HepG2 (cell line): ENCODE results near the gene DNAJC2. TPM values are rescaled to one million over a fixed set of nuclear protein-coding genes. Genes with fewer than 3 reads are reported as not detected.

ENCODE experiments used
- ATAC-seq: fragments of 200-7000 bp; cut with Tn5 transposase; 3 replicates; pipeline ENCODE4 v1.9.1; 2020; ENCODE audit warnings: mild to moderate bottlenecking, moderate library complexity
- BruUV-seq: library from RNA; stranded (reverse); fragments of 400-500 nt; replicated peaks from 2 replicates; lab custom pipeline; 2021; lab: Mats Ljungman, UMichigan
- CTCF ChIA-PET: fragments of 300-600 bp; formaldehyde crosslinking; extraction: SDS; loops from one replicate; lab custom pipeline; 2021; ENCODE audit warnings: low total read pairs, inconsistent platforms, low intra/inter-chr PET ratio; lab: Yijun Ruan, JAX
- POLR2A ChIA-PET: fragments of 350-600 bp; sonication (Branson Sonifier 250); formaldehyde crosslinking; loops from one replicate; lab custom pipeline; 2020; ENCODE audit warnings: antibody characterized with exemption, inconsistent platforms; lab: Yijun Ruan, JAX
- DNase-seq: peaks from one replicate; pipeline ENCODE4 v3.0.0-alpha.2; 2015; ENCODE audit warnings: low spot score
- FAIRE-seq: peaks from 3 replicates; lab custom pipeline; 2011; peaks lifted over from hg19 to GRCh38; lab: Jason Lieb, UNC
- H2AFZ ChIP-seq: one replicate; pipeline ENCODE4 v1.6.1; 2011; ENCODE audit warnings: low read length, inconsistent platforms
- H3K27ac ChIP-seq: fragments of 300-600 bp; 3 replicates; pipeline ENCODE4 v1.8.0; 2011; ENCODE audit warnings: mixed run types, mild to moderate bottlenecking, mixed read lengths, low read length, inconsistent platforms; ENCODE audit not compliant: insufficient read depth; ENCODE audit errors: extremely low read length
- H3K27me3 ChIP-seq, 2 experiments: fragments of 200-600 bp in 1 of 2; 2 replicates in 1 of 2; 3 replicates in 1 of 2; pipeline versions ENCODE4 v1.6.0 to v1.8.0; 2011; ENCODE audit warnings: low read length in 2 of 2, mild to moderate bottlenecking in 2 of 2, moderate library complexity in 2 of 2, inconsistent platforms in 1 of 2; ENCODE audit not compliant: insufficient read depth in 2 of 2, control insufficient read depth in 1 of 2
- H3K36me3 ChIP-seq, 2 experiments: fragments of 200-600 bp in 1 of 2; replicated peaks in 1 of 2; 2 replicates in 1 of 2; 3 replicates in 1 of 2; pipeline versions ENCODE4 v1.5.1 to v1.8.0; 2011; ENCODE audit warnings: low read length in 2 of 2, inconsistent platforms in 1 of 2; ENCODE audit not compliant: insufficient read depth in 2 of 2, control insufficient read depth in 1 of 2
- H3K4me1 ChIP-seq: 2 replicates; pipeline ENCODE4 v1.5.1; 2012; ENCODE audit warnings: low read length, inconsistent platforms; ENCODE audit not compliant: insufficient read depth
- H3K4me2 ChIP-seq: 2 replicates; pipeline ENCODE4 v1.6.0; 2011; ENCODE audit warnings: low read depth, low read length, inconsistent platforms
- H3K4me3 ChIP-seq, 3 experiments: fragments of 200-600 bp in 1 of 3; sonication (generic), shearing (Covaris generic) in 1 of 3; replicated peaks in 1 of 3; 2 replicates each; pipeline ENCODE4 v1.5.1; 2011 to 2016; ENCODE audit warnings: low read length in 3 of 3, inconsistent platforms in 2 of 3, low read depth in 2 of 3, mild to moderate bottlenecking in 2 of 3, control low read depth in 1 of 3, mixed read lengths in 1 of 3; ENCODE audit not compliant: insufficient read depth in 1 of 3
- H3K79me2 ChIP-seq: one replicate; pipeline ENCODE4 v1.6.1; 2011; ENCODE audit warnings: low read length, inconsistent platforms; ENCODE audit not compliant: insufficient read depth
- H3K9ac ChIP-seq: 2 replicates; pipeline ENCODE4 v1.6.0; 2011; ENCODE audit warnings: mild to moderate bottlenecking, low read depth, low read length, inconsistent platforms; ENCODE audit not compliant: insufficient read depth
- H3K9me3 ChIP-seq: 2 replicates; pipeline ENCODE4 v1.5.1; 2012; ENCODE audit warnings: mild to moderate bottlenecking, low read length
- H4K20me1 ChIP-seq: 2 replicates; pipeline ENCODE4 v1.6.0; 2011; ENCODE audit warnings: inconsistent platforms, mild to moderate bottlenecking, low read length, moderate library complexity; ENCODE audit not compliant: insufficient read depth
- ERF ChIP-seq: IDR thresholded peaks from 2 replicates; pipeline ENCODE4 v1.6.1; 2018; ENCODE audit warnings: missing biosample characterization, missing genetic modification reagents
- NCOA1 ChIP-seq: sonication (generic); formaldehyde crosslinking; IDR thresholded peaks from 2 replicates; pipeline ENCODE4 v1.9.0; 2021; ENCODE audit warnings: missing genetic modification reagents
- NFKB2 ChIP-seq: sonication (generic); formaldehyde crosslinking; IDR thresholded peaks from 2 replicates; pipeline ENCODE4 v1.4.0; 2020; ENCODE audit warnings: missing genetic modification reagents, borderline replicate concordance
- SIX1 ChIP-seq: sonication (generic); formaldehyde crosslinking; IDR thresholded peaks from 2 replicates; pipeline ENCODE4 v1.4.0; 2020; ENCODE audit warnings: missing genetic modification reagents, borderline replicate concordance
- ZNF230 ChIP-seq: sonication (generic); formaldehyde crosslinking; IDR thresholded peaks from 2 replicates; pipeline ENCODE4 v1.4.0; 2020; ENCODE audit warnings: mild to moderate bottlenecking, missing genetic modification reagents
- ZNF34 ChIP-seq: sonication (generic); formaldehyde crosslinking; IDR thresholded peaks from 2 replicates; pipeline ENCODE4 v1.4.0; 2020; ENCODE audit warnings: mild to moderate bottlenecking, missing genetic modification reagents, borderline replicate concordance
- ZNF510 ChIP-seq: sonication (generic); formaldehyde crosslinking; IDR thresholded peaks from 2 replicates; pipeline ENCODE4 v1.4.0; 2020; ENCODE audit warnings: low read depth, mild to moderate bottlenecking, missing genetic modification reagents
- ZNF788 ChIP-seq: sonication (generic); formaldehyde crosslinking; IDR thresholded peaks from 2 replicates; pipeline ENCODE4 v1.5.0; 2020; ENCODE audit warnings: mild to moderate bottlenecking, missing genetic modification reagents, borderline replicate concordance
- ZZZ3 ChIP-seq: sonication (generic); formaldehyde crosslinking; IDR thresholded peaks from 2 replicates; pipeline ENCODE4 v1.4.0; 2020; ENCODE audit warnings: missing genetic modification reagents, mild to moderate bottlenecking, borderline replicate concordance
- WGBS: methylation state at CpG from one replicate; pipeline ENCODE4 v1.1.6; 2017; ENCODE audit warnings: low lambda C conversion rate; 5-methylcytosine and 5-hydroxymethylcytosine counted together
- in situ Hi-C: cut with HindIII; loops from 2 replicates; pipeline ENCODE4 v1.10.0; 2017; ENCODE audit warnings: low pct_unique_long_range_greater_than_20kb; ENCODE audit not compliant: extremely low pct_ligation_motif_present
- intact Hi-C: fragments of 100-400 bp; cut with micrococcal nuclease; formaldehyde crosslinking; loops from one replicate; pipeline ENCODE4 v1.10.0; 2022; ENCODE audit not compliant: unreplicated experiment
- polyA plus RNA-seq, 8 experiments: library from polyadenylated mRNA; depleted of rRNA in 3 of 8; stranded (reverse) in 7 of 8; unstranded in 1 of 8; fragments of >200 nt; fragmentation: Illumina TruSeq in 4 of 8; extraction: Trizol in 4 of 8; gene quantifications; 2 replicates each; pipeline versions ENCODE4 v1.2.1 to v1.2.3, GENCODE V29; 2011 to 2016; ENCODE audit warnings: low read depth in 4 of 8, missing spikeins in 1 of 8, mixed read lengths in 1 of 8; ENCODE audit not compliant: insufficient read depth in 1 of 8
- total RNA-seq, 5 experiments: library from RNA; depleted of rRNA; stranded (reverse); fragments of >200 nt; fragmentation: Illumina TruSeq; extraction: Trizol; gene quantifications; 2 replicates each; pipeline ENCODE4 v1.2.3, GENCODE V29; 2016; ENCODE audit warnings: low read depth in 1 of 5
- TF ChIP-seq, protein P1 (sequence below): IDR thresholded peaks from 2 replicates; pipeline ENCODE4 v1.6.1; 2016; ENCODE audit warnings: missing compliant biosample characterization, missing genetic modification reagents, borderline replicate concordance

DNAJC2 gene
- total and polyA plus RNA-seq, 2 of the 13 experiments (the other 11 are each of a cell fraction or from before 2014, with no cell fraction given): 19.6 to 42.0 TPM

DNA sequence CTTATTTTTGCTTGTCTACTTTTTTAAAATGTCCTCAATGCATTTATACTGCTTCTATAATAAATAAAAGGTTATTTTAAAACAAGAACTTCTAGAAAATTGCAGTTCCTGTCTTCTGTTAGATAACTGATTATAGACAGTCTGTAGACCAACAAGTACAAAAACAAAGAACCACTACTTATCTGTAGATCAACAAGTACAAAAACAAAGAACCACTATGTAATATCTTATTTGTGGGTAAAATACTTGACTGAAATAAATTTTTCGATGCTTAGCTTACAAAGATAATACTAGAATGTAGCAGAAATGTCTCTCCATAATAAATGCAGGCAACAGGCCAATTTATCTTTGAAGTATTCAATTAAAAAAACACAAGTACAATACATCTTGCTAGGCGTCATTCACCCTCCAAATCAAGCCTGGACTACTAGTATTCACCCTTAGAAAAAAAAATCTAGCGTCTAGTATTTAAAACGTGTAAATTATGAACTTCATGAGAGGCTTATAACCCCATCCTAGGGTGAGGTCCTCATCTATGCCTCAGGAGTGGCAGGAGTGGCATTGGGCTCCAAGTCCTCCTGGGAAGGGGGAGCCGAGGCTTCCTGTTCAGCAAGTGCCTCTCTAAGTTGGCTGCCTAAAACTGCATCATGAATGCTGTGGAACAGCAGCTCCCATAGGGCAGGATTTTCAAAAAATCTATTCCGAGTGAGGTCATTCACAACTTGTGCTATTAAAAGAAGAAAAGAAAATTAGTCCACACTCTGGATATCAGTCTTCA lies 29.5 kb upstream of the DNAJC2 start:
- intact Hi-C loops: no loop called here
- no peaks in the 10 kb centered on the region for H3K4me1 ChIP-seq
- FAIRE-seq: no peak
- DNase-seq: no peak
- H3K36me3 ChIP-seq: no peaks in the 10 kb centered on the region; a peak in 1 of 5 replicates
- no peak overlapping the region for H3K27ac ChIP-seq
- no peaks in the 10 kb centered on the region for H4K20me1 ChIP-seq
- ATAC-seq: no peak
- H3K27me3 ChIP-seq: no peaks in the 10 kb centered on the region
- no peak overlapping the region for H3K9ac ChIP-seq
- BruUV-seq: no TSS peak
- no peak for TF ChIP-seq ERF (CRISPR knock-in tag)
- TF ChIP-seq ZNF510: no peak
- TF ChIP-seq SIX1: no peak
- TF ChIP-seq ZZZ3: no peak
- TF ChIP-seq, protein P1, sequence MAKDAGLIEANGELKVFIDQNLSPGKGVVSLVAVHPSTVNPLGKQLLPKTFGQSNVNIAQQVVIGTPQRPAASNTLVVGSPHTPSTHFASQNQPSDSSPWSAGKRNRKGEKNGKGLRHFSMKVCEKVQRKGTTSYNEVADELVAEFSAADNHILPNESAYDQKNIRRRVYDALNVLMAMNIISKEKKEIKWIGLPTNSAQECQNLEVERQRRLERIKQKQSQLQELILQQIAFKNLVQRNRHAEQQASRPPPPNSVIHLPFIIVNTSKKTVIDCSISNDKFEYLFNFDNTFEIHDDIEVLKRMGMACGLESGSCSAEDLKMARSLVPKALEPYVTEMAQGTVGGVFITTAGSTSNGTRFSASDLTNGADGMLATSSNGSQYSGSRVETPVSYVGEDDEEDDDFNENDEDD: no peak
- TF ChIP-seq ZNF34: no peak
- no peak for TF ChIP-seq NFKB2 (CRISPR knock-in tag)
- TF ChIP-seq ZNF230: no peak
- no peak for TF ChIP-seq ZNF788 (CRISPR knock-in tag)
- TF ChIP-seq NCOA1 (CRISPR knock-in tag): no peak
- TF ChIP-seq, all 625 proteins: peak for 0
- WGBS: 51% methylated on average over 6 of the region's 6 CpGs
- H3K4me3 ChIP-seq: no peak overlapping the region
- H3K9me3 ChIP-seq: no peaks in the 10 kb centered on the region
- in situ Hi-C loops: no loop called here
- no peak overlapping the region for H3K4me2 ChIP-seq
- no peaks in the 10 kb centered on the region for H3K79me2 ChIP-seq
- ChIA-PET POLR2A (no interaction called here), CTCF (no interaction called here)
- no peak overlapping the region for H2AFZ ChIP-seq
